A172 (cell line): ENCODE results near the gene SLC26A1. TPM values are rescaled to one million over a fixed set of nuclear protein-coding genes. Genes with fewer than 3 reads are reported as not detected.
"Not testable (repeated sequence)": the region's sequence is repeated elsewhere in the genome, so short reads cannot be mapped to it uniquely, and the experiment has no call there.

Source experiments
- DNase-seq: peaks from one replicate; pipeline ENCODE4 v3.0.0-alpha.2; 2015; ENCODE audit warnings: low spot score
- total RNA-seq: library from RNA; depleted of rRNA; stranded (reverse); fragments of >200 nt; shearing (Covaris generic); gene quantifications from 2 replicates; pipeline ENCODE4 v1.2.3, GENCODE V29; 2014

The SLC26A1 gene
- total RNA-seq, 1 experiment from 2014 or later: 0.41 TPM

GRCh38 chr4:955161-955921, 37.9 kb downstream of the SLC26A1 start:
- DNase-seq: no peak

- no peak for DNase-seq
Measured at GRCh38 chr4:954211-955020, 38.8 kb downstream of the SLC26A1 start.

GRCh38 chr4:953574-953915, 39.7 kb downstream of the SLC26A1 start:
- DNase-seq: no peak

- DNase-seq: no peak
Measured at GRCh38 chr4:952881-953573, 40.2 kb downstream of the SLC26A1 start.

- DNase-seq: no peak
Measured at GRCh38 chr4:951594-952468, 41.4 kb downstream of the SLC26A1 start.

- DNase-seq: no peak
Measured at GRCh38 chr4:951186-951585, 42.0 kb downstream of the SLC26A1 start.

GRCh38 chr4:950136-951020, 42.8 kb downstream of the SLC26A1 start:
- no peak for DNase-seq

GRCh38 chr4:949656-950055, 43.5 kb downstream of the SLC26A1 start:
- no peak for DNase-seq

GRCh38 chr4:948936-949300, 44.3 kb downstream of the SLC26A1 start:
- no peak for DNase-seq

GRCh38 chr4:948101-948935, 44.9 kb downstream of the SLC26A1 start:
- DNase-seq: no peak

- no peak for DNase-seq
Measured at GRCh38 chr4:947491-947971, 45.7 kb downstream of the SLC26A1 start.

GRCh38 chr4:946517-947471, 46.4 kb downstream of the SLC26A1 start:
- no peak for DNase-seq

- no peak for DNase-seq
Measured at GRCh38 chr4:946103-946450, 47.1 kb downstream of the SLC26A1 start.

GRCh38 chr4:945274-946102, 47.7 kb downstream of the SLC26A1 start:
- no peak for DNase-seq

- DNase-seq: not testable (repeated sequence)
Measured at GRCh38 chr4:939508-939907, 53.7 kb downstream of the SLC26A1 start.
